Smooth muscle cell of trachea (primary cell): ENCODE measurements around the gene ETS2. TPM values are rescaled to one million over a fixed set of nuclear protein-coding genes. Genes with fewer than 3 reads are reported as not detected.

Source experiments
- total RNA-seq: library from RNA; depleted of rRNA; stranded (reverse); fragments of >200 nt; gene quantifications from 2 replicates; pipeline ENCODE4 v1.2.1, GENCODE V29; 2014

ETS2 gene
- 32.9 and 33.4 TPM in 2 replicates for total RNA-seq

GRCh38 chr21:38805328-38806152 lies at the start of gene ETS2:
ETS2 (plus strand) TSS chr21:38805929; CDS start chr21:38810035, 4,106 bp downstream.

